H9 (cell line): ENCODE results near the gene ARFGAP1. TPM values are rescaled to one million over a fixed set of nuclear protein-coding genes. Genes with fewer than 3 reads are reported as not detected.

Source experiments
- DNase-seq: peaks from one replicate; pipeline ENCODE4 v3.0.0-alpha.2; 2017
- H2AFZ ChIP-seq: one replicate; pipeline ENCODE4 v1.6.1; 2013; ENCODE audit warnings: mild to moderate bottlenecking, low read length, control low read depth, moderate library complexity
- H2AK5ac ChIP-seq: 2 replicates; pipeline ENCODE4 v1.6.1; 2013; ENCODE audit warnings: low read length, control low read depth, mixed read lengths; ENCODE audit not compliant: insufficient read length
- H2BK120ac ChIP-seq: one replicate; pipeline ENCODE4 v1.6.1; 2013; ENCODE audit warnings: low read depth, mild to moderate bottlenecking, low read length, control low read depth, inconsistent platforms; ENCODE audit not compliant: poor library complexity, severe bottlenecking
- H2BK12ac ChIP-seq: 2 replicates; pipeline ENCODE4 v1.6.1; 2013; ENCODE audit warnings: low read length, control low read depth, mixed read lengths, low read depth; ENCODE audit not compliant: insufficient read length
- H2BK15ac ChIP-seq: 2 replicates; pipeline ENCODE4 v1.6.1; 2013; ENCODE audit warnings: low read depth, low read length, control low read depth
- H2BK20ac ChIP-seq: one replicate; pipeline ENCODE4 v1.6.1; 2013; ENCODE audit warnings: low read depth, mild to moderate bottlenecking, low read length, control low read depth, inconsistent platforms; ENCODE audit not compliant: poor library complexity, severe bottlenecking
- H2BK5ac ChIP-seq: 2 replicates; pipeline ENCODE4 v1.6.1; 2013; ENCODE audit warnings: low read length, control low read depth, mixed read lengths; ENCODE audit not compliant: insufficient read length
- H3K14ac ChIP-seq: 2 replicates; pipeline ENCODE4 v1.6.1; 2013; ENCODE audit warnings: low read length, control low read depth; ENCODE audit not compliant: insufficient read depth
- H3K18ac ChIP-seq: 2 replicates; pipeline ENCODE4 v1.6.1; 2013; ENCODE audit warnings: low read depth, mild to moderate bottlenecking, mixed read lengths, low read length, control low read depth; ENCODE audit not compliant: insufficient read length
- H3K23ac ChIP-seq: 2 replicates; pipeline ENCODE4 v1.6.1; 2013; ENCODE audit warnings: low read length, control low read depth, mixed read lengths, low read depth; ENCODE audit not compliant: insufficient read length
- H3K23me2 ChIP-seq: 2 replicates; pipeline ENCODE4 v1.6.1; 2013; ENCODE audit warnings: low read depth, mild to moderate bottlenecking, mixed read lengths, low read length, control low read depth; ENCODE audit not compliant: insufficient read length, poor library complexity, severe bottlenecking
- H3K27ac ChIP-seq: 2 replicates; pipeline ENCODE4 v1.5.1; 2013; ENCODE audit warnings: low read length, control low read depth, mixed read lengths, low read depth; ENCODE audit not compliant: insufficient read length
- H3K27me3 ChIP-seq: 2 replicates; pipeline ENCODE4 v1.6.1; 2013; ENCODE audit warnings: low read length, control low read depth, inconsistent platforms; ENCODE audit not compliant: insufficient read depth
- H3K4ac ChIP-seq: 2 replicates; pipeline ENCODE4 v1.6.1; 2013; ENCODE audit warnings: low read depth, mild to moderate bottlenecking, control low read depth, inconsistent platforms, low read length, moderate library complexity
- H3K4me1 ChIP-seq: 2 replicates; pipeline ENCODE4 v1.6.1; 2013; ENCODE audit warnings: low read length, control low read depth, inconsistent platforms; ENCODE audit not compliant: insufficient read depth
- H3K4me2 ChIP-seq: 2 replicates; pipeline ENCODE4 v1.6.1; 2013; ENCODE audit warnings: low read length, control low read depth, mixed read lengths; ENCODE audit not compliant: insufficient read length, insufficient read depth
- H3K56ac ChIP-seq: 2 replicates; pipeline ENCODE4 v1.6.1; 2013; ENCODE audit warnings: low read depth, mild to moderate bottlenecking, mixed read lengths, low read length, control low read depth; ENCODE audit not compliant: insufficient read length
- H3K79me1 ChIP-seq: 2 replicates; pipeline ENCODE4 v1.6.1; 2013; ENCODE audit warnings: low read depth, mild to moderate bottlenecking, moderate library complexity, low read length, control low read depth, inconsistent platforms; ENCODE audit not compliant: insufficient read depth, poor library complexity, severe bottlenecking
- H3K79me2 ChIP-seq: 2 replicates; pipeline ENCODE4 v1.6.1; 2013; ENCODE audit warnings: low read length, control low read depth, inconsistent platforms; ENCODE audit not compliant: insufficient read depth
- H3K9ac ChIP-seq: 2 replicates; pipeline ENCODE4 v1.6.1; 2013; ENCODE audit warnings: low read length, control low read depth, mixed read lengths; ENCODE audit not compliant: insufficient read length; ENCODE audit errors: extremely low read depth
- H3K9me3 ChIP-seq: one replicate; pipeline ENCODE4 v1.6.1; 2013; ENCODE audit warnings: low read depth, low read length, inconsistent platforms; ENCODE audit not compliant: control insufficient read depth
- H3T11ph ChIP-seq: one replicate; pipeline ENCODE4 v1.6.1; 2013; ENCODE audit warnings: mild to moderate bottlenecking, low read length, control low read depth, inconsistent platforms
- H4K20me1 ChIP-seq: one replicate; pipeline ENCODE4 v1.6.1; 2013; ENCODE audit not compliant: control insufficient read depth, insufficient read length, insufficient read depth
- H4K5ac ChIP-seq: 2 replicates; pipeline ENCODE4 v1.6.1; 2013; ENCODE audit warnings: low read depth, mild to moderate bottlenecking, mixed read lengths, low read length, control low read depth; ENCODE audit not compliant: insufficient read length
- H4K8ac ChIP-seq: replicated peaks from 2 replicates; pipeline ENCODE4 v1.6.1; 2013; ENCODE audit warnings: low read length, control low read depth, mixed read lengths, low read depth; ENCODE audit not compliant: insufficient read length
- H4K91ac ChIP-seq: 2 replicates; pipeline ENCODE4 v1.6.1; 2013; ENCODE audit warnings: low read depth, mild to moderate bottlenecking, moderate library complexity, mixed read lengths, low read length, control low read depth; ENCODE audit not compliant: insufficient read length
- H3K27ac Mint-ChIP-seq, 3 experiments: 2 replicates in 2 of 3; 3 replicates in 1 of 3; pipeline ENCODE4 v1.8.0; 2020 to 2021; ENCODE audit warnings: mixed read lengths in 3 of 3, mild to moderate bottlenecking in 1 of 3, moderate library complexity in 1 of 3
- H3K27me3 Mint-ChIP-seq: 2 replicates; pipeline ENCODE4 v1.8.0; 2021; ENCODE audit warnings: low read depth, mild to moderate bottlenecking, moderate library complexity, mixed read lengths
- H3K36me3 Mint-ChIP-seq, 3 experiments: 2 replicates in 2 of 3; 3 replicates in 1 of 3; pipeline ENCODE4 v1.8.0; 2020 to 2021; ENCODE audit warnings: low read depth in 3 of 3, mixed read lengths in 3 of 3; ENCODE audit not compliant: insufficient read depth in 1 of 3
- H3K4me1 Mint-ChIP-seq, 2 experiments: 2 replicates each; pipeline ENCODE4 v1.8.0; 2020; ENCODE audit warnings: mixed read lengths in 2 of 2
- H3K4me3 Mint-ChIP-seq, 2 experiments: 2 replicates in 1 of 2; 3 replicates in 1 of 2; pipeline ENCODE4 v1.8.0; 2020 to 2021; ENCODE audit warnings: mild to moderate bottlenecking in 2 of 2, mixed read lengths in 2 of 2, moderate library complexity in 1 of 2
- H3K9me3 Mint-ChIP-seq, 2 experiments: 2 replicates in 1 of 2; 3 replicates in 1 of 2; pipeline ENCODE4 v1.8.0; 2020; ENCODE audit warnings: mild to moderate bottlenecking in 2 of 2, mixed read lengths in 2 of 2, moderate library complexity in 1 of 2
- WGBS: extraction: QIAGEN DNeasy Blood & Tissue Kit; methylation state at CpG from one replicate; pipeline ENCODE4 v1.1.7; 2013; ENCODE audit warnings: missing lambda C conversion rate, low lambda C conversion rate, mixed read lengths; ENCODE audit not compliant: insufficient read length; ENCODE audit errors: extremely low coverage; 5-methylcytosine and 5-hydroxymethylcytosine counted together
- total RNA-seq: library from RNA; stranded (reverse); gene quantifications from 2 replicates; pipeline ENCODE4 v1.2.1, GENCODE V29; 2021
- TF ChIP-seq, protein P1 (sequence below): fragments of 200-600 bp; sonication (generic); conservative IDR thresholded peaks from 3 replicates; pipeline ENCODE4 v1.8.0; 2021; ENCODE audit warnings: antibody characterized with exemption, mild to moderate bottlenecking

ARFGAP1 gene
- total RNA-seq, 1 experiment from 2014 or later: 114 TPM

DNA sequence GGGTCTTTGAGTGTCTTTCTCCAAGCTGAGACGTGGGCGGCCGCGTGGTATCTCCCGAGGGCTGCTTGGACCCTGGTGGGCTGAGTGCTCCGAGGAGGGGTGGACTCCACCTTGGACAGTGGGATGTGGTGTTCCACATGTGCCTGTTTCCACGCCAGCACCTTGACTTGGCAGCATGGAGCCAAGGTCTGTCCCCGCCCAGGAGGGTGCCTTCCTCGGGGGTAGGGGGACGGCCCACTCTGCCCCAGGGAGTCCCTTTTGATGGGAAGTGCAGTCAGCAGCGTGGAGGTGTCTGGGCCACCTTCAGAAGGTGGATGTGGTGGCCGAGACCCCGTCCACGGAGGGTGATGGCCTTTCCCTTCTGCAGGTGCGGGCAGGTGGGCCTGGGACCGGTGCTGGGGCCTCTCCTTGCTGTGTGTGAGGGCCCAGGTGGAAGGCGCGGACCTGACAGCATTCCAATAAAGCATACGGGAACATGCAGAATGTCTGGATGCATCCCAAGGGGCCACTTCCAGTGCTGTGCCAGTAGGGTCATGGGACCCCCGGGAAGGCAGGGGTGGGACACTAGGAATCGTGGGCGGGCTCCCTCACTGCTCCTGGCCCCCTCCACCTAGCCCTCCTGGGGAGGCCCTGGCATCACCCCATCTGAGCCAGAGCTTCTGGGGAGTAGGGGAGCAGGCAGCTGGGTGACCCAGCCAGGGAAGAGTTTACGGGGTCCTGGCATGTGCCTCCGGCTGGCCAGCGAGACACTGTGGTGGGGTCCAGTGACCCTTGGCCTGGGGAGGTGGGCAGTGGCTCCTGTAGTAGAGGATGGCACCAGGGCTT, 16.9 kb downstream of the ARFGAP1 start:
- TF ChIP-seq, protein P1, sequence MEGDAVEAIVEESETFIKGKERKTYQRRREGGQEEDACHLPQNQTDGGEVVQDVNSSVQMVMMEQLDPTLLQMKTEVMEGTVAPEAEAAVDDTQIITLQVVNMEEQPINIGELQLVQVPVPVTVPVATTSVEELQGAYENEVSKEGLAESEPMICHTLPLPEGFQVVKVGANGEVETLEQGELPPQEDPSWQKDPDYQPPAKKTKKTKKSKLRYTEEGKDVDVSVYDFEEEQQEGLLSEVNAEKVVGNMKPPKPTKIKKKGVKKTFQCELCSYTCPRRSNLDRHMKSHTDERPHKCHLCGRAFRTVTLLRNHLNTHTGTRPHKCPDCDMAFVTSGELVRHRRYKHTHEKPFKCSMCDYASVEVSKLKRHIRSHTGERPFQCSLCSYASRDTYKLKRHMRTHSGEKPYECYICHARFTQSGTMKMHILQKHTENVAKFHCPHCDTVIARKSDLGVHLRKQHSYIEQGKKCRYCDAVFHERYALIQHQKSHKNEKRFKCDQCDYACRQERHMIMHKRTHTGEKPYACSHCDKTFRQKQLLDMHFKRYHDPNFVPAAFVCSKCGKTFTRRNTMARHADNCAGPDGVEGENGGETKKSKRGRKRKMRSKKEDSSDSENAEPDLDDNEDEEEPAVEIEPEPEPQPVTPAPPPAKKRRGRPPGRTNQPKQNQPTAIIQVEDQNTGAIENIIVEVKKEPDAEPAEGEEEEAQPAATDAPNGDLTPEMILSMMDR: no peak
- Histone ChIP-seq H3K79me1 (no peaks in the 10 kb centered on the region), H3K18ac (no peak overlapping the region), H3K23ac (no peak overlapping the region), H3K27me3 (no peaks in the 10 kb centered on the region), H4K20me1 (no peaks in the 10 kb centered on the region), H2BK12ac (no peak overlapping the region), H4K5ac (no peak overlapping the region), H3K79me2 (no peaks in the 10 kb centered on the region), H3K27ac (no peak overlapping the region), H2BK15ac (no peak overlapping the region), H2BK20ac (no peak overlapping the region), H3K9ac (no peak overlapping the region), H4K8ac (no peak overlapping the region), H3K4me2 (no peak overlapping the region), H2BK5ac (no peak overlapping the region), H3T11ph (no peak overlapping the region), H2AFZ (no peak overlapping the region), H3K4ac (no peak overlapping the region), H3K14ac (no peak overlapping the region), H3K9me3 (no peaks in the 10 kb centered on the region), H2BK120ac (no peak overlapping the region), H4K91ac (no peak overlapping the region), H3K4me1 (no peaks in the 10 kb centered on the region), H2AK5ac (no peak overlapping the region), H3K23me2 (no peaks in the 10 kb centered on the region), H3K56ac (no peak overlapping the region)
- Mint-ChIP-seq H3K4me1 (peaks cover 7% of the 10 kb centered on the region in 2 experiments; a peak in 3 of 4 replicates), H3K4me3 (no peak overlapping the region), H3K27ac (no peak overlapping the region), H3K36me3 (peaks cover 6 to 37% (median 25%) of the 10 kb centered on the region in 3 experiments; a peak in 6 of 7 replicates), H3K27me3 (peaks cover 3% of the 10 kb centered on the region; the same call in 1 of the 2 replicates), H3K9me3 (no peaks in the 10 kb centered on the region)
- WGBS: no CpG with 5 or more reads among the region's 25 CpGs
- DNase-seq: no peak
